Measurements from ENCODE around the gene COL6A1. TPM values are rescaled to one million over a fixed set of nuclear protein-coding genes. Genes with fewer than 3 reads are reported as not detected.

The COL6A1 gene
- total RNA-seq, 1 experiment from 2014 or later, result 19.7 TPM

DNA sequence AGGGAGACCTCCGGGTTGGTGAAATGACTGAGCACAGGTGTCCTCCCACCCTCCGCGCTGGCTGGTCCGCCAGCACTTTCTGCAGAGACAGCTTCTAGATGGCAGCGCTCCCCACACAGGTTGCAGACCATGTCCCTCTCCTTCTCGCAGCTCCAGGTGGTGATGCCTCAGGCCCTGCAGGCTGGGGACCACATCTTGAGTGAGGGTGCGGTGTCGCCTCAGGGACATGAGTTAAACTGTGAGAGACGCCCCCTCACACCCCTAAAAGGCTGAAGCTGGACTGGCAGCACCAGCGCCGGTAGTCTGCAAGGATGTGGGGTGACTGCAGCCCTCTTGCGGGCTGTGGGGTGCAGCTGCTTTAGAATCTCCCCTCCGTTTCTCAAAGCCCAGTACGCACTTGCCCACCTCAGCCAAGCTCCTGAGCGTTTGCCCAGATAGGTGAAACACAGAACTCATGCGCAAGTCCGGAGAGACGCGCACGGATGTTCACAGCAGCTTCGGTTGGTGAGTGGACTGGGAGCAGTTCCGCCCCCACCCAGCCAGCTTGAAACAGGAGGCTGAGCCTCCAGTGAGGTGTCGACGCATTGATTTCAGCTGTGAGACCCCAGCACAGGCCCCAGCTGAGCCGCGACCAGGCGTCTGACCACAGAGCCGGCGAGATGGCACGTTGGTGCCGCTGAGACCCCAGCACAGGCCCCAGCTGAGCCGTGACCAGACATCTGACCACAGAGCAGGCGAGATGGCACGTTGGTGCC is 28.6 kb downstream of the COL6A1 start:
- no peaks in the 10 kb centered on the region for H3K4me1 ChIP-seq (ENCODE audit: insufficient read depth, low read length, poor library complexity, severe bottlenecking)
- no peaks in the 10 kb centered on the region for H3K9me3 ChIP-seq (ENCODE audit: low read depth, low read length, poor library complexity, severe bottlenecking)
- no peak overlapping the region for H3K4me3 ChIP-seq (ENCODE audit: low read depth, low read length, poor library complexity, severe bottlenecking)
- peaks cover 8% of the 10 kb centered on the region for H3K27me3 ChIP-seq (replicated peaks; ENCODE audit: insufficient read depth, low read depth, low read length, poor library complexity)
- ChIA-PET CTCF (no interaction called here), POLR2A (ENCODE audit: low non-redundant PET) (no interaction called here)
- TF ChIP-seq, protein P1, sequence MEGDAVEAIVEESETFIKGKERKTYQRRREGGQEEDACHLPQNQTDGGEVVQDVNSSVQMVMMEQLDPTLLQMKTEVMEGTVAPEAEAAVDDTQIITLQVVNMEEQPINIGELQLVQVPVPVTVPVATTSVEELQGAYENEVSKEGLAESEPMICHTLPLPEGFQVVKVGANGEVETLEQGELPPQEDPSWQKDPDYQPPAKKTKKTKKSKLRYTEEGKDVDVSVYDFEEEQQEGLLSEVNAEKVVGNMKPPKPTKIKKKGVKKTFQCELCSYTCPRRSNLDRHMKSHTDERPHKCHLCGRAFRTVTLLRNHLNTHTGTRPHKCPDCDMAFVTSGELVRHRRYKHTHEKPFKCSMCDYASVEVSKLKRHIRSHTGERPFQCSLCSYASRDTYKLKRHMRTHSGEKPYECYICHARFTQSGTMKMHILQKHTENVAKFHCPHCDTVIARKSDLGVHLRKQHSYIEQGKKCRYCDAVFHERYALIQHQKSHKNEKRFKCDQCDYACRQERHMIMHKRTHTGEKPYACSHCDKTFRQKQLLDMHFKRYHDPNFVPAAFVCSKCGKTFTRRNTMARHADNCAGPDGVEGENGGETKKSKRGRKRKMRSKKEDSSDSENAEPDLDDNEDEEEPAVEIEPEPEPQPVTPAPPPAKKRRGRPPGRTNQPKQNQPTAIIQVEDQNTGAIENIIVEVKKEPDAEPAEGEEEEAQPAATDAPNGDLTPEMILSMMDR (conservative IDR thresholded peaks at IDR 0.05; ENCODE audit: low read depth, low read length), result no peak
- TF ChIP-seq EZH2 (IDR thresholded peaks at IDR 0.05; ENCODE audit: borderline replicate concordance, low read depth, low read length, poor library complexity, severe bottlenecking), result no peak
- DNase-seq (ENCODE audit: low spot score), result no peak
- intact Hi-C loops (cut with micrococcal nuclease; ENCODE audit: unreplicated experiment), result no loop called here
- H3K36me3 ChIP-seq (ENCODE audit: insufficient read depth, low read length, poor library complexity, severe bottlenecking), result no peaks in the 10 kb centered on the region
- BruUV-seq (replicated peaks), result no TSS peak
- no peak overlapping the region for H3K27ac ChIP-seq (ENCODE audit: low read depth, low read length, poor library complexity, severe bottlenecking)

DNA sequence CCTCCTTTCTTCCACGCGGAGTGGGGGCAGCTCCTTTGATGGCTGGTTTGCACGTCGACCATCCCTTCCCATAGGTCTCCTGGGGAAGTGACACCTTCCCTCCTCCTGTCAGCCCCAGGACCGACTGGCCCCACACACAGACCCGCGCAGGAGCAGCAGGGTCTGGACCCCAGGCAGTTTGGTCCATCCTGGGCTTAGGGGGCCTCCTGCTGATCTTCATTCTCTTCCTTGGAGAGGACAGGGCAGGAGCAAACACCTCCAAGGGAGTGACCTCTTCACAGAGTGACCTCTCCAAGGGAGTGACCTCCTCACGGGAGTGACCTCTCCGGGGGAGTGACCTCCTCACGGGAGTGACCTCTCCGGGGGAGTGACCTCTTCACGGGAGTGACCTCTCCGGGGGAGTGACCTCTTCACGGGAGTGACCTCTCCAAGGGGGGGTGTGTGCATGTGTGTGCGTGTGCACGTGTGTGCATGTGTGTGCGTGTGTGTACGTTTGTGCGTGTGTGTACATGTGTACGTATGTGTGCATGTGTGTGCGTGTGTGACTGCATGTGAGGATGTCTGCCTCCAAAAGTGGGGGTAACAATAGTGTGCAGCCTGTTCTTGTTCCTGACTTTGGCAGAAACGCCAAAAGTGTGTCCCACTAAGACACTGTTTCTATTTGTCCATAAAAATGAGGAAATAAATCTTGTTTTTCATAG is 29.8 kb downstream of the COL6A1 start:
- H3K27me3 ChIP-seq (replicated peaks; ENCODE audit: insufficient read depth, low read depth, low read length, poor library complexity), result peaks cover 18% of the 10 kb centered on the region
- CTCF ChIA-PET, result interaction anchor here (0.7 kb wide), 1 partner anchor 17 kb away, joined by 3 read pairs; no protein-coding TSS in a partner anchor
- POLR2A ChIA-PET (ENCODE audit: low non-redundant PET), result no interaction called here
- no peak overlapping the region for H3K4me3 ChIP-seq (ENCODE audit: low read depth, low read length, poor library complexity, severe bottlenecking)
- H3K9me3 ChIP-seq (ENCODE audit: low read depth, low read length, poor library complexity, severe bottlenecking), result no peaks in the 10 kb centered on the region
- DNase-seq (ENCODE audit: low spot score), result no peak
- intact Hi-C loops (cut with micrococcal nuclease; ENCODE audit: unreplicated experiment), result no loop called here
- no TSS peak for BruUV-seq (replicated peaks)
- H3K4me1 ChIP-seq (ENCODE audit: insufficient read depth, low read length, poor library complexity, severe bottlenecking), result no peaks in the 10 kb centered on the region
- TF ChIP-seq, protein P1 (conservative IDR thresholded peaks at IDR 0.05; ENCODE audit: low read depth, low read length), result no peak
- no peak for TF ChIP-seq EZH2 (IDR thresholded peaks at IDR 0.05; ENCODE audit: borderline replicate concordance, low read depth, low read length, poor library complexity, severe bottlenecking)
- H3K27ac ChIP-seq (ENCODE audit: low read depth, low read length, poor library complexity, severe bottlenecking), result no peak overlapping the region
- no peaks in the 10 kb centered on the region for H3K36me3 ChIP-seq (ENCODE audit: insufficient read depth, low read length, poor library complexity, severe bottlenecking)

DNA sequence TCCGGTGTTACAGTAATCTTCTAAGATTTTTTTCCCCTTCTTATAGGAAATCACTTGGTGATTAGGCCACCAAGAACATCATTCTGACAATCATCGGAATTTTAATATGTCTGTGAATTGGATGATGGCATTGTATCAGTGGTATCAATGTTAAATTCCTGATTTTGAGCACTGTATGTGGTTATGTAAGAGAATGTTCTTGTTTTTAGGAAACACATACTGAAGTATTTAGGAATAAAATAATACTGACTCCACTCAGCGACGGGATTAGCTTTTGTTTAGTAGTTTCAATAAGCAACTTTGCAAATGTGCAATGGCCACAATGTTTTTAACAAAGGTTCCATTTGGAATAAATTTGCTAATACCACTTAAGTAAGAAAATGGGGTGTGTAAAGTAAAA is 30.6 kb downstream of the COL6A1 start:
- TF ChIP-seq, protein P1 (conservative IDR thresholded peaks at IDR 0.05; ENCODE audit: low read depth, low read length), result no peak
- no peak for TF ChIP-seq EZH2 (IDR thresholded peaks at IDR 0.05; ENCODE audit: borderline replicate concordance, low read depth, low read length, poor library complexity, severe bottlenecking)
- intact Hi-C loops (cut with micrococcal nuclease; ENCODE audit: unreplicated experiment), result no loop called here
- Histone ChIP-seq H3K27ac (ENCODE audit: low read depth, low read length, poor library complexity, severe bottlenecking) (no peak overlapping the region), H3K27me3 (replicated peaks; ENCODE audit: insufficient read depth, low read depth, low read length, poor library complexity) (peaks cover 18% of the 10 kb centered on the region), H3K4me1 (ENCODE audit: insufficient read depth, low read length, poor library complexity, severe bottlenecking) (no peaks in the 10 kb centered on the region), H3K9me3 (ENCODE audit: low read depth, low read length, poor library complexity, severe bottlenecking) (no peaks in the 10 kb centered on the region), H3K4me3 (ENCODE audit: low read depth, low read length, poor library complexity, severe bottlenecking) (no peak overlapping the region), H3K36me3 (ENCODE audit: insufficient read depth, low read length, poor library complexity, severe bottlenecking) (no peaks in the 10 kb centered on the region)
- ChIA-PET POLR2A (ENCODE audit: low non-redundant PET) (no interaction called here), CTCF (no interaction called here)
- no TSS peak for BruUV-seq (replicated peaks)
- DNase-seq (ENCODE audit: low spot score), result no peak
